GM12878 (cell line): Measurements from ENCODE around the gene CMC1. TPM values are rescaled to one million over a fixed set of nuclear protein-coding genes. Genes with fewer than 3 reads are reported as not detected.

Experiments used
- BACH1 ChIP-seq: fragments of 450-650 bp; IDR thresholded peaks from 2 replicates; pipeline ENCODE4 v1.6.1; 2017; ENCODE audit warnings: mild to moderate bottlenecking, borderline replicate concordance
- BCL11A ChIP-seq: IDR thresholded peaks from 2 replicates; pipeline ENCODE4 v1.6.1; 2011; ENCODE audit warnings: low read depth, low read length
- CHD1 ChIP-seq: IDR thresholded peaks from 2 replicates; pipeline ENCODE4 v1.6.1; 2012; ENCODE audit warnings: low read depth, low read length, improper control_type of control experiment
- CREB1 ChIP-seq: IDR thresholded peaks from 2 replicates; pipeline ENCODE4 v1.6.1; 2012; ENCODE audit warnings: low read depth, mild to moderate bottlenecking, inconsistent platforms
- FOXK2 ChIP-seq: fragments of 450-650 bp; IDR thresholded peaks from 2 replicates; pipeline ENCODE4 v1.6.1; 2017; ENCODE audit warnings: mild to moderate bottlenecking, moderate library complexity
- HCFC1 ChIP-seq: fragments of 150-350 bp; IDR thresholded peaks from 2 replicates; pipeline ENCODE4 v1.6.1; 2014; ENCODE audit warnings: low read length
- SIN3A ChIP-seq: IDR thresholded peaks from 2 replicates; pipeline ENCODE4 v1.6.1; 2012; ENCODE audit warnings: low read depth, low read length, improper control_type of control experiment
- USF2 ChIP-seq: IDR thresholded peaks from 2 replicates; pipeline ENCODE4 v1.6.1; 2011; ENCODE audit warnings: low read depth, low read length, improper control_type of control experiment, borderline replicate concordance
- YBX1 ChIP-seq: fragments of 450-650 bp; IDR thresholded peaks from 2 replicates; pipeline ENCODE4 v1.6.1; 2016; ENCODE audit warnings: antibody characterized with exemption
- polyA plus RNA-seq, 11 experiments: library from polyadenylated mRNA; depleted of rRNA in 4 of 11; unstranded in 6 of 11; stranded (reverse) in 5 of 11; fragments of >200 nt; fragmentation: Nextera tagmentation in 4 of 11; fragmentation: Illumina TruSeq in 1 of 11; extraction: Ambion mirVana in 4 of 11; extraction: Trizol in 1 of 11; gene quantifications; 1 replicate in 1 of 11; 2 replicates in 10 of 11; pipeline versions ENCODE4 v1.2.1 to v1.2.3, GENCODE V29; 2011 to 2016; ENCODE audit warnings: inconsistent platforms in 2 of 11, missing spikeins in 2 of 11, low read depth in 1 of 11
- total RNA-seq, 4 experiments: library from RNA; depleted of rRNA in 3 of 4; stranded (reverse); fragments of >200 nt in 3 of 4; fragmentation: Illumina TruSeq in 1 of 4; extraction: Trizol in 1 of 4; gene quantifications; 2 replicates each; pipeline versions ENCODE4 v1.2.1 to v1.2.3, GENCODE V29; 2013 to 2021
- TF ChIP-seq, protein P1 (sequence below): fragments of 450-650 bp; IDR thresholded peaks from 2 replicates; pipeline ENCODE4 v1.6.1; 2018; ENCODE audit warnings: mild to moderate bottlenecking, low read depth, moderate library complexity; ENCODE audit not compliant: partially characterized antibody
- TF ChIP-seq, protein P2 (sequence below): fragments of 450-650 bp; formaldehyde crosslinking; IDR thresholded peaks from 2 replicates; pipeline ENCODE4 v1.4.0; 2022; ENCODE audit warnings: mild to moderate bottlenecking, moderate library complexity

The CMC1 gene
- total and polyA plus RNA-seq, 10 of the 15 experiments (the other 5 are each of a cell fraction or from before 2014, with no cell fraction given): 12.3 to 118 (median 29.3) TPM

- TF ChIP-seq CHD1 (no peak), USF2 (no peak), SIN3A (no peak), CREB1 (no peak), BCL11A (no peak), BACH1 (no peak), HCFC1 (no peak), FOXK2 (no peak), YBX1 (no peak)
- TF ChIP-seq, protein P1, sequence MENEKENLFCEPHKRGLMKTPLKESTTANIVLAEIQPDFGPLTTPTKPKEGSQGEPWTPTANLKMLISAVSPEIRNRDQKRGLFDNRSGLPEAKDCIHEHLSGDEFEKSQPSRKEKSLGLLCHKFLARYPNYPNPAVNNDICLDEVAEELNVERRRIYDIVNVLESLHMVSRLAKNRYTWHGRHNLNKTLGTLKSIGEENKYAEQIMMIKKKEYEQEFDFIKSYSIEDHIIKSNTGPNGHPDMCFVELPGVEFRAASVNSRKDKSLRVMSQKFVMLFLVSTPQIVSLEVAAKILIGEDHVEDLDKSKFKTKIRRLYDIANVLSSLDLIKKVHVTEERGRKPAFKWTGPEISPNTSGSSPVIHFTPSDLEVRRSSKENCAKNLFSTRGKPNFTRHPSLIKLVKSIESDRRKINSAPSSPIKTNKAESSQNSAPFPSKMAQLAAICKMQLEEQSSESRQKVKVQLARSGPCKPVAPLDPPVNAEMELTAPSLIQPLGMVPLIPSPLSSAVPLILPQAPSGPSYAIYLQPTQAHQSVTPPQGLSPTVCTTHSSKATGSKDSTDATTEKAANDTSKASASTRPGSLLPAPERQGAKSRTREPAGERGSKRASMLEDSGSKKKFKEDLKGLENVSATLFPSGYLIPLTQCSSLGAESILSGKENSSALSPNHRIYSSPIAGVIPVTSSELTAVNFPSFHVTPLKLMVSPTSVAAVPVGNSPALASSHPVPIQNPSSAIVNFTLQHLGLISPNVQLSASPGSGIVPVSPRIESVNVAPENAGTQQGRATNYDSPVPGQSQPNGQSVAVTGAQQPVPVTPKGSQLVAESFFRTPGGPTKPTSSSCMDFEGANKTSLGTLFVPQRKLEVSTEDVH: no peak
- TF ChIP-seq, protein P2, sequence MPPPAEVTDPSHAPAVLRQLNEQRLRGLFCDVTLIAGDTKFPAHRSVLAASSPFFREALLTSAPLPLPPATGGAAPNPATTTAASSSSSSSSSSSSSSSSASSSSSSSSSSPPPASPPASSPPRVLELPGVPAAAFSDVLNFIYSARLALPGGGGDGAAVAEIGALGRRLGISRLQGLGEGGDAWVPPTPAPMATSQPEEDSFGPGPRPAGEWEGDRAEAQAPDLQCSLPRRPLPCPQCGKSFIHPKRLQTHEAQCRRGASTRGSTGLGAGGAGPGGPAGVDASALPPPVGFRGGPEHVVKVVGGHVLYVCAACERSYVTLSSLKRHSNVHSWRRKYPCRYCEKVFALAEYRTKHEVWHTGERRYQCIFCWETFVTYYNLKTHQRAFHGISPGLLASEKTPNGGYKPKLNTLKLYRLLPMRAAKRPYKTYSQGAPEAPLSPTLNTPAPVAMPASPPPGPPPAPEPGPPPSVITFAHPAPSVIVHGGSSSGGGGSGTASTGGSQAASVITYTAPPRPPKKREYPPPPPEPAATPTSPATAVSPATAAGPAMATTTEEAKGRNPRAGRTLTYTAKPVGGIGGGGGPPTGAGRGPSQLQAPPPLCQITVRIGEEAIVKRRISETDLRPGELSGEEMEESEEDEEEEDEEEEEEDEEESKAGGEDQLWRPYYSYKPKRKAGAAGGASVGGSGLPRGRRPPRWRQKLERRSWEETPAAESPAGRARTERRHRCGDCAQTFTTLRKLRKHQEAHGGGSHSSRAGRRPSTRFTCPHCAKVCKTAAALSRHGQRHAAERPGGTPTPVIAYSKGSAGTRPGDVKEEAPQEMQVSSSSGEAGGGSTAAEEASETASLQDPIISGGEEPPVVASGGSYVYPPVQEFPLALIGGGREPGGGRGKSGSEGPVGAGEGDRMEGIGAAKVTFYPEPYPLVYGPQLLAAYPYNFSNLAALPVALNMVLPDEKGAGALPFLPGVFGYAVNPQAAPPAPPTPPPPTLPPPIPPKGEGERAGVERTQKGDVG (CRISPR knock-in tag): no peak
These were observed 20.6 kb downstream of the CMC1 start (continued) for GRCh38 chr3:28262001-28262400.
